Neural cell (in vitro differentiated cells): ENCODE results near the gene ARFGEF3. TPM values are rescaled to one million over a fixed set of nuclear protein-coding genes. Genes with fewer than 3 reads are reported as not detected.

Experiments
- H2AFZ ChIP-seq: fragments of 200-600, 300-800 bp; sonication (generic), shearing (Covaris generic); 2 replicates; pipeline ENCODE4 v1.6.0; 2014; ENCODE audit warnings: low read depth, mild to moderate bottlenecking, antibody characterized with exemption, low read length, moderate library complexity
- H3F3A ChIP-seq: fragments of 200-600 bp; shearing (Covaris generic); 2 replicates; pipeline ENCODE4 v1.6.1; 2016; ENCODE audit warnings: mild to moderate bottlenecking, moderate library complexity, mixed read lengths, antibody characterized with exemption, low read length; ENCODE audit not compliant: insufficient read depth, poor library complexity, severe bottlenecking
- H3K27ac ChIP-seq: fragments of 200-600, 300-800 bp; sonication (generic), shearing (Covaris generic); 2 replicates; pipeline ENCODE4 v1.5.1; 2014; ENCODE audit warnings: mild to moderate bottlenecking, low read length, moderate library complexity
- H3K27me3 ChIP-seq: fragments of 300-800, 200-600 bp; sonication (generic), shearing (Covaris generic); 2 replicates; pipeline ENCODE4 v1.6.0; 2014; ENCODE audit warnings: mild to moderate bottlenecking, low read depth, low read length, moderate library complexity; ENCODE audit not compliant: insufficient read depth
- H3K36me3 ChIP-seq: fragments of 300-800, 200-600 bp; sonication (generic), shearing (Covaris generic); 2 replicates; pipeline ENCODE4 v1.5.1; 2014; ENCODE audit warnings: mild to moderate bottlenecking, antibody characterized with exemption, low read length, moderate library complexity; ENCODE audit not compliant: insufficient read depth
- H3K4me2 ChIP-seq: fragments of 300-800, 200-600 bp; sonication (generic), shearing (Covaris generic); 2 replicates; pipeline ENCODE4 v1.6.0; 2014; ENCODE audit warnings: mild to moderate bottlenecking, low read length
- H3K4me3 ChIP-seq: fragments of 300-800, 200-600 bp; sonication (generic), shearing (Covaris generic); 2 replicates; pipeline ENCODE4 v1.5.1; 2014; ENCODE audit warnings: mild to moderate bottlenecking, low read length, moderate library complexity
- H3K79me2 ChIP-seq: fragments of 200-600 bp; shearing (Covaris generic); replicated peaks from 2 replicates; pipeline ENCODE4 v1.6.0; 2014; ENCODE audit warnings: mild to moderate bottlenecking, low read length, moderate library complexity; ENCODE audit not compliant: insufficient read depth
- H3K9ac ChIP-seq: fragments of 300-800, 200-600 bp; sonication (generic), shearing (Covaris generic); 2 replicates; pipeline ENCODE4 v1.6.1; 2016; ENCODE audit warnings: mild to moderate bottlenecking, low read length, mixed read lengths
- H3K9me2 ChIP-seq: fragments of 200-600 bp; shearing (Covaris generic); 2 replicates; pipeline ENCODE4 v1.6.1; 2016; ENCODE audit warnings: mild to moderate bottlenecking, low read length, mixed read lengths; ENCODE audit not compliant: insufficient read depth
- H3K9me3 ChIP-seq: fragments of 200-600, 300-800 bp; sonication (generic), shearing (Covaris generic); 2 replicates; pipeline ENCODE4 v1.6.1; 2016; ENCODE audit warnings: mild to moderate bottlenecking, mixed run types, low read length, moderate library complexity, mixed read lengths
- H4K20me1 ChIP-seq: fragments of 200-600 bp; shearing (Covaris generic); 2 replicates; pipeline ENCODE4 v1.6.1; 2016; ENCODE audit warnings: mild to moderate bottlenecking, mixed run types; ENCODE audit not compliant: insufficient read depth
- CTCF ChIP-seq: fragments of 450-650 bp; IDR thresholded peaks from 2 replicates; pipeline ENCODE4 v1.5.1; 2014; ENCODE audit warnings: antibody characterized with exemption, mild to moderate bottlenecking, moderate library complexity; ENCODE audit not compliant: poor library complexity, severe bottlenecking
- EP300 ChIP-seq: fragments of 450-650 bp; conservative IDR thresholded peaks from 2 replicates; pipeline ENCODE4 v1.6.1; 2014; ENCODE audit warnings: antibody characterized with exemption, mild to moderate bottlenecking, moderate library complexity; ENCODE audit not compliant: poor library complexity, severe bottlenecking
- EZH2 ChIP-seq: fragments of 200-600, 300-800 bp; shearing (Covaris generic), sonication (generic); IDR thresholded peaks from 2 replicates; pipeline ENCODE4 v1.6.1; 2014; ENCODE audit warnings: antibody characterized with exemption, low read length, borderline replicate concordance, mild to moderate bottlenecking; ENCODE audit not compliant: insufficient read depth, poor library complexity, severe bottlenecking
- MXI1 ChIP-seq: fragments of 450-650 bp; conservative IDR thresholded peaks from 2 replicates; pipeline ENCODE4 v1.6.1; 2014; ENCODE audit warnings: antibody characterized with exemption, mild to moderate bottlenecking; ENCODE audit not compliant: poor library complexity, severe bottlenecking
- POLR2AphosphoS5 ChIP-seq: IDR thresholded peaks from 2 replicates; pipeline ENCODE4 v1.6.1; 2012
- RAD21 ChIP-seq: fragments of 450-650 bp; conservative IDR thresholded peaks from 2 replicates; pipeline ENCODE4 v1.6.1; 2014; ENCODE audit warnings: antibody characterized with exemption, mild to moderate bottlenecking, moderate library complexity
- REST ChIP-seq: IDR thresholded peaks from 2 replicates; pipeline ENCODE4 v1.6.1; 2012; ENCODE audit warnings: borderline replicate concordance
- SMC3 ChIP-seq: fragments of 450-650 bp; conservative IDR thresholded peaks from 2 replicates; pipeline ENCODE4 v1.6.1; 2014; ENCODE audit warnings: antibody characterized with exemption, mild to moderate bottlenecking, moderate library complexity; ENCODE audit not compliant: poor library complexity
- TAF1 ChIP-seq: IDR thresholded peaks from 2 replicates; pipeline ENCODE4 v1.6.1; 2012; ENCODE audit warnings: low read depth
- polyA plus RNA-seq: library from polyadenylated mRNA; depleted of rRNA; stranded (reverse); fragments of >200 nt; gene quantifications from 2 replicates; pipeline ENCODE4 v1.2.3, GENCODE V29; 2014

Gene ARFGEF3
- polyA plus RNA-seq, 1 donor from 2014 or later, result 4.6 TPM

DNA sequence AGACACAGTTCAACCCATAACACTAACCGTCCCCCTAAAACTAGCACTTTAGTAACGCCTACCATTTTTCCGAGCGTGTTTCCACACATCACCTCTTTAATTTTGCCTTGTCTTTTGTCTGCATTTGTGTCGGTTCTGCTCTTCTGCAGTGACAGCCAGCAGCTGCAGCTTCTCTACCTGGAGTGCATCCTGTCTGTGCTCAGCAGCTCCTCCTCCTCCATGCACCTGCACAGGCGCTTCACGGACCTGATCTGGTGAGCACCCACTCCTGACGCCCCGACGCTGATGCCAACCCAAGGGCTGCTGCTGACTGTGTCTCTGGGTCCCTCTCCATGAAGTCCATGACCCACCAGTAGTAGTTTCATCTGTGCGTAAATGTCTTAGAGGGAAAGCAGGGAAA lies 92.0 kb downstream of the ARFGEF3 start:
- no peak overlapping the region for H3K4me2 ChIP-seq
- H3K9me3 ChIP-seq, result no peaks in the 10 kb centered on the region
- no peaks in the 10 kb centered on the region for H3K9me2 ChIP-seq
- H2AFZ ChIP-seq, result no peak overlapping the region
- TF ChIP-seq RAD21, result no peak
- no peaks in the 10 kb centered on the region for H3K27me3 ChIP-seq
- H4K20me1 ChIP-seq, result no peaks in the 10 kb centered on the region
- no peaks in the 10 kb centered on the region for H3F3A ChIP-seq
- no peak overlapping the region for H3K27ac ChIP-seq
- no peaks in the 10 kb centered on the region for H3K36me3 ChIP-seq
- no peak overlapping the region for H3K9ac ChIP-seq
- H3K79me2 ChIP-seq, result no peaks in the 10 kb centered on the region
- no peak overlapping the region for H3K4me3 ChIP-seq

GRCh38 chr6:138255443-138255842 lies 93.7 kb downstream of the ARFGEF3 start:
- no peak for TF ChIP-seq RAD21
- no peak for TF ChIP-seq REST
- no peak for TF ChIP-seq SMC3
- no peak for TF ChIP-seq POLR2AphosphoS5
- TF ChIP-seq TAF1, result no peak
- TF ChIP-seq EP300, result no peak
- no peak for TF ChIP-seq CTCF
- no peak for TF ChIP-seq MXI1
- no peak for TF ChIP-seq EZH2
- Histone ChIP-seq H3K4me3 (no peak overlapping the region), H3K4me2 (no peak overlapping the region)

GRCh38 chr6:138257638-138258040 lies 95.9 kb downstream of the ARFGEF3 start:
- no peaks in the 10 kb centered on the region for H3K9me2 ChIP-seq
- H4K20me1 ChIP-seq, result no peaks in the 10 kb centered on the region
- no peaks in the 10 kb centered on the region for H3K79me2 ChIP-seq
- H3K27ac ChIP-seq, result no peak overlapping the region
- H3K9ac ChIP-seq, result no peak overlapping the region
- no peaks in the 10 kb centered on the region for H3K36me3 ChIP-seq
- TF ChIP-seq POLR2AphosphoS5 (no peak), EZH2 (no peak), EP300 (no peak), CTCF (no peak), RAD21 (no peak), MXI1 (no peak), TAF1 (no peak), REST (no peak), SMC3 (no peak)
- no peaks in the 10 kb centered on the region for H3F3A ChIP-seq
- H3K9me3 ChIP-seq, result no peaks in the 10 kb centered on the region
- no peak overlapping the region for H3K4me3 ChIP-seq
- H3K27me3 ChIP-seq, result no peaks in the 10 kb centered on the region
- H3K4me2 ChIP-seq, result no peak overlapping the region
- no peak overlapping the region for H2AFZ ChIP-seq

More at GRCh38 chr6:138255443-138255842, 93.7 kb downstream of the ARFGEF3 start:
- no peak overlapping the region for H3K9ac ChIP-seq
- no peaks in the 10 kb centered on the region for H3K36me3 ChIP-seq
- no peak overlapping the region for H3K27ac ChIP-seq
- no peaks in the 10 kb centered on the region for H3K27me3 ChIP-seq
- H3K9me2 ChIP-seq, result no peaks in the 10 kb centered on the region
- H3K9me3 ChIP-seq, result no peaks in the 10 kb centered on the region
- H4K20me1 ChIP-seq, result no peaks in the 10 kb centered on the region
- H2AFZ ChIP-seq, result no peak overlapping the region
- H3F3A ChIP-seq, result no peaks in the 10 kb centered on the region
- H3K79me2 ChIP-seq, result no peaks in the 10 kb centered on the region
